Astrocyte of the cerebellum (primary cell): ENCODE data around the gene SAA2.
"Not testable (repeated sequence)": the region's sequence is repeated elsewhere in the genome, so short reads cannot be mapped to it uniquely, and the experiment has no call there.

Experiments
- DNase-seq: peaks from one replicate; pipeline ENCODE4 v3.0.0-alpha.2; 2011; ENCODE audit warnings: low read depth
- H3K4me3 ChIP-seq: 2 replicates; pipeline ENCODE4 v1.5.1; 2011; ENCODE audit warnings: mild to moderate bottlenecking, low read depth, low read length, moderate library complexity
- in situ Hi-C: cut with HindIII; loops from 2 replicates; pipeline ENCODE4 v1.10.0; 2017; ENCODE audit warnings: low sequenced_read_pairs
- TF ChIP-seq, protein P1 (sequence below): IDR thresholded peaks from 2 replicates; pipeline ENCODE4 v1.5.1; 2012; ENCODE audit warnings: low read length, low read depth, moderate library complexity, mild to moderate bottlenecking; ENCODE audit errors: missing control alignments

SAA2 gene

GRCh38 chr11:18280438-18281045 is 32.1 kb upstream of the SAA2 start:
- no peak for DNase-seq
- no peak overlapping the region for H3K4me3 ChIP-seq
- in situ Hi-C loops = no loop called here
- TF ChIP-seq, protein P1, sequence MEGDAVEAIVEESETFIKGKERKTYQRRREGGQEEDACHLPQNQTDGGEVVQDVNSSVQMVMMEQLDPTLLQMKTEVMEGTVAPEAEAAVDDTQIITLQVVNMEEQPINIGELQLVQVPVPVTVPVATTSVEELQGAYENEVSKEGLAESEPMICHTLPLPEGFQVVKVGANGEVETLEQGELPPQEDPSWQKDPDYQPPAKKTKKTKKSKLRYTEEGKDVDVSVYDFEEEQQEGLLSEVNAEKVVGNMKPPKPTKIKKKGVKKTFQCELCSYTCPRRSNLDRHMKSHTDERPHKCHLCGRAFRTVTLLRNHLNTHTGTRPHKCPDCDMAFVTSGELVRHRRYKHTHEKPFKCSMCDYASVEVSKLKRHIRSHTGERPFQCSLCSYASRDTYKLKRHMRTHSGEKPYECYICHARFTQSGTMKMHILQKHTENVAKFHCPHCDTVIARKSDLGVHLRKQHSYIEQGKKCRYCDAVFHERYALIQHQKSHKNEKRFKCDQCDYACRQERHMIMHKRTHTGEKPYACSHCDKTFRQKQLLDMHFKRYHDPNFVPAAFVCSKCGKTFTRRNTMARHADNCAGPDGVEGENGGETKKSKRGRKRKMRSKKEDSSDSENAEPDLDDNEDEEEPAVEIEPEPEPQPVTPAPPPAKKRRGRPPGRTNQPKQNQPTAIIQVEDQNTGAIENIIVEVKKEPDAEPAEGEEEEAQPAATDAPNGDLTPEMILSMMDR = no peak

DNA sequence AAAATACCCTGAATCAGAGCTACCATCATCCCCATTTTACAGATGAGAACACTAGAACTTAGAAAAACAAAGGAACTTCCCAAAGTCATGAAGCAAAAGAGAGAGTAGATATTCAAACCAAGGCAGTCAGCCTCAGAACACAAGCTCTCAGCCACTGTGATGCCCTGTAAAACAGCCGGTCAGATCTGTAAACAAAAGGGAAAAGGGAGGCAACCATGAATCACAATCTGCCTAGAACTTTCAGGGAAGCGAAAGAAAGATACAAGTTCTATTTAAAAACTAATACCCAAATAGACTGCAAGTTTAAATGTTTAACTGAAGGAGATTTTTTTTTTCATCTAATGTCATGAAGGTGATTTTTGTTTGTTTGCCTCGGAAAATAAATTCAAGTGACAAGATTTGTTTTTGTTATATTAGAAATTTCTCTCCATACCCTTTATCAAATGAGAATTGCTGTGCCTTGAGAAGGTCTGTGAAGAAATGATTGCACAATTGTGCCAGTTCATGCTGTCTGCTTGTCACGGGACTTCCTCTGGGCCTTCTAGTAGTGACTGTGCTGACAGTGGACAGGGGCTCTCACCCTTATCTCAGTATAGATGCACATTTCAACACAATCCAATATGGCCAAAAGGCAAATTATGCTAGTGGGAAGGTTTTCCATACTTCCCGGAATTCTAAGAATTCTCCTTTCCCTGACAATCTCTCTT is 29.2 kb upstream of the SAA2 start:
- TF ChIP-seq, protein P1 = no peak
- no peak for DNase-seq
- H3K4me3 ChIP-seq = no peak overlapping the region
- in situ Hi-C loops = no loop called here

DNA sequence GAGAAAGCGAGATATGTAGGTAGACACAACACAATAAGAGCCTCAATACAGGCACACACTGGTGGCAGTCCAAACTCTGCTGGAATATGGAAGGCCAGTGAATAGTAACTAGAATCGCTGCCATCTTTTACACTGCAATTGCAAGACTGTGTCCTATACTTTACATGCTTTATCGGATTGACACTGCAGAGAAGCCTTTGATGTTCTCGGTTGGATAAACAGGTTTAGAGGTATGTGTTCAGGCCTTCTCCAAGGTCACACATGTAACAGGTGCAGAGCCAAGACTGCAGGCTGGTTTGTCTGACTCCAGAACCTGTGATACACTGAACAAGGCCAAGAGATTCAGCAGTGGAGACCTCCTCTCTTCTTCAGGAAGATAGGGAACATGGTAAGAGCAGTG is 22.7 kb upstream of the SAA2 start:
- H3K4me3 ChIP-seq = no peak overlapping the region
- TF ChIP-seq, protein P1 = no peak
- DNase-seq = no peak
- in situ Hi-C loops = no loop called here

DNA sequence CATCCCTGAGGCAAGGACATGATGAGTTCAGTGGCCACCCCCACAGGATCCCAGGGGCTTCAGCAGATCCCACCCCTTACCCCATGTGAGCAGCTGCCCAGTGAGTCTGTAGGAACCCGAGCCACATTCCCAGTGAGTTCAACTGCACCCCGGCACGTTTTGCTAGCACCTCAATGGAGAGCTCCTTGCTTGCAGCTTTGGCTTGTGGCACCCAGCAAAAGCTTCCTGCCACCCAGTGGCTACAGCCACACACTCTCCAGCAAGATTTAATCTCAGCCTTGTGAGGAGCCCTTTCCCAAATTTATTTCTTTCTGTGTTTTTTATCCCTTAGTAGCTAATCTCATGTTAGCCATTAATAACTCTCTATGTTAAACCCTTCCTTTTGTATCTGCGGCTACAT is 21.6 kb upstream of the SAA2 start:
- no peak overlapping the region for H3K4me3 ChIP-seq
- TF ChIP-seq, protein P1 = no peak
- DNase-seq = no peak
- in situ Hi-C loops = no loop called here

DNA sequence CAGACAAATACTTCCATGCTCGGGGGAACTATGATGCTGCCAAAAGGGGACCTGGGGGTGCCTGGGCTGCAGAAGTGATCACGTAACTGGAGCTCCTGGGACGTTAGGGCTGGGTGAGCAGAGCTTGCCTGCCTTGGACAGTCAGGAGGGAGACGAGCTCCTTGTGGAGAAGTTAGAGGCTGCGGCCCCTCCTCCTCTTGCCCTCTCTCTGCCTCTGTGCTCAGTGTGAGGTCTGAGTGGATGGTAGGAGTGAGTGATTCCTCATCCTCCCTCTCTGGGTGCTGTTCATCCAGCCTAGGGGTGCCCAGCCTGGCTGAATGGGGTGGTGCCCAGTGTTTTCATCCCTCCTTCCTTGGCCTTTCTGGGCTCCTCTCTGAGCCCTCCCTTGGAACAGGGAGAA is 20.8 kb upstream of the SAA2 start:
- DNase-seq, in situ Hi-C loops, H3K4me3 ChIP-seq: not testable (repeated sequence)

DNA sequence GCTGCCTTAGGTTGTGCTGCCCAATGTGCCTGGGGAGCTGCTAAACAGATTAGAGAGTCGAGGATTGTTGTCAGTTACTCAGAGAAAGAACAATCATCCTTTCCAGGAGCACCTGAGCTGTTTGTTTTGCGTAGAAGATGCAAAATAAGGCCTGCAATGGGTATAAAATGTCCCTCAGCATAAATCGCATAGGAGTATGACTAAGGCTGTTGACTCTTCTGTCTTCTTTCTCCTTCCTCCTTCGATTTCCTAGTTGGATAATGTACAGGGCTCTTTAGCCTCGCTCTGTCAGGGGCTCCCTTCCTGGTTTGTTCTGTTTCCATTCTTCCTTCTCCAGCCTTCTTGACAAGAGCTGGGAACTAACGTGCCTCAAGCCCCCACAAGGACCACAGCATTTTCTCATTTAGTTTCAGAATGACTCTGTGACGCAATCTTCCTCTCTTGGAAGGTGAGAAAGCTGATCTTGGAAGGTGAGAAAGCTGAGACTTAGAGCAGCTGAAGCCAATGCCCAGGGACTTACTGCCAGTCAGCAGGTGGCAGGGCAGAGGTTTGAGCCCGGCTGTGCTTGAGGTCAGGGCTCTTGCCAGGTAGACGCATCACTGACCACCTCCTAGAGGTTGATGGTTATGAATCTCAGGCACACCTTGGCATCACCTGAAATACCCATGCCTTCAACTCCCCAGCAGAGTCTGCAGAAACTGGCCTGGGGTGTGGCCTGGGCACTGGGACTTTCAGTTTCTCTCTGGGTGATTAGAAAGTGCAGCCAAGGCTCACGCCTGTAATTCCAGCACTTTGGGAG is 19.1 kb upstream of the SAA2 start:
- DNase-seq, H3K4me3 ChIP-seq, in situ Hi-C loops: not testable (repeated sequence)

- no peak within 1 kb of the TSS for H3K4me3 ChIP-seq
- TF ChIP-seq, protein P1 = no peak
- DNase-seq = no peak
- in situ Hi-C loops = no loop called here
These were observed 17.5 kb upstream of the SAA2 start, which contains the start of gene SAA1 for GRCh38 chr11:18265949-18266348. Gene SAA1, plus strand, starts transcription at chr11:18266264. Its CDS starts 624 bp downstream, at chr11:18266888.
